CMK (cell line): ENCODE data around the gene ANLN.
"Not testable (repeated sequence)": the region's sequence is repeated elsewhere in the genome, so short reads cannot be mapped to it uniquely, and the experiment has no call there.

Experiments used
- DNase-seq: peaks from one replicate; pipeline ENCODE4 v3.0.0-alpha.2; 2010; ENCODE audit warnings: low read depth

Gene ANLN

GRCh38 chr7:36379831-36380504 lies 9.7 kb upstream of the ANLN start:
- no peak for DNase-seq

GRCh38 chr7:36381056-36381455 lies 8.6 kb upstream of the ANLN start:
- no peak for DNase-seq

- not testable (repeated sequence) for DNase-seq
Measured at GRCh38 chr7:36383284-36383683, 6.4 kb upstream of the ANLN start.

- DNase-seq: not testable (repeated sequence)
Measured at GRCh38 chr7:36385646-36386045, 4.0 kb upstream of the ANLN start.

- DNase-seq: no peak
Measured at GRCh38 chr7:36387435-36388231, 2.0 kb upstream of the ANLN start.

GRCh38 chr7:36388423-36388822 lies 1.2 kb upstream of the ANLN start:
- DNase-seq: no peak

GRCh38 chr7:36390199-36391090 lies 783 bp downstream of the ANLN start:
- DNase-seq: peak; percentile 11

GRCh38 chr7:36391436-36392198 lies 2.0 kb downstream of the ANLN start:
- no peak for DNase-seq

- no peak for DNase-seq
Measured at GRCh38 chr7:36393826-36394225, 4.2 kb downstream of the ANLN start.

- no peak for DNase-seq
Measured at GRCh38 chr7:36395171-36395894, 5.7 kb downstream of the ANLN start.

GRCh38 chr7:36396150-36396549 lies 6.5 kb downstream of the ANLN start:
- no peak for DNase-seq

- DNase-seq: no peak
Measured at GRCh38 chr7:36400036-36400435, 10.4 kb downstream of the ANLN start.

GRCh38 chr7:36400606-36401005 lies 10.9 kb downstream of the ANLN start:
- DNase-seq: no peak

- no peak for DNase-seq
Measured at GRCh38 chr7:36403452-36403851, 13.8 kb downstream of the ANLN start.

- DNase-seq: no peak
Measured at GRCh38 chr7:36404639-36405408, 15.2 kb downstream of the ANLN start.

- DNase-seq: no peak
Measured at GRCh38 chr7:36405409-36405803, 15.7 kb downstream of the ANLN start.

- no peak for DNase-seq
Measured at GRCh38 chr7:36406156-36406555, 16.5 kb downstream of the ANLN start.

- no peak for DNase-seq
Measured at GRCh38 chr7:36407636-36408550, 18.2 kb downstream of the ANLN start.

GRCh38 chr7:36408589-36408988 lies 18.9 kb downstream of the ANLN start:
- DNase-seq: no peak
